Measurements from ENCODE around the gene RAB26.

The RAB26 gene

GRCh38 chr16:2159175-2159838 is 10.9 kb downstream of the RAB26 start:
- DNase-seq (ENCODE audit: low read depth in 3 of 3, low spot score in 1 of 3): no peak

GRCh38 chr16:2160915-2161551 is 12.6 kb downstream of the RAB26 start:
- no peak for DNase-seq (ENCODE audit: low read depth in 3 of 3, low spot score in 1 of 3)

- DNase-seq (ENCODE audit: low read depth in 3 of 3, low spot score in 1 of 3): no peak
Measured at GRCh38 chr16:2161911-2162310, 13.5 kb downstream of the RAB26 start.

- no peak for DNase-seq (ENCODE audit: low read depth in 3 of 3, low spot score in 1 of 3)
Measured at GRCh38 chr16:2162676-2163118, 14.3 kb downstream of the RAB26 start.

GRCh38 chr16:2163211-2163881 is 14.9 kb downstream of the RAB26 start:
- no peak for DNase-seq (ENCODE audit: low read depth in 3 of 3, low spot score in 1 of 3)

GRCh38 chr16:2165861-2166260 is 17.4 kb downstream of the RAB26 start:
- DNase-seq (ENCODE audit: low read depth in 3 of 3, low spot score in 1 of 3): no peak

- DNase-seq (ENCODE audit: low read depth in 3 of 3, low spot score in 1 of 3): no peak
Measured at GRCh38 chr16:2166263-2167067, 18.0 kb downstream of the RAB26 start.

- no peak for DNase-seq (ENCODE audit: low read depth in 3 of 3, low spot score in 1 of 3)
Measured at GRCh38 chr16:2167068-2167638, 18.7 kb downstream of the RAB26 start.

- DNase-seq (ENCODE audit: low read depth in 3 of 3, low spot score in 1 of 3): no peak
Measured at GRCh38 chr16:2170080-2170479, 21.7 kb downstream of the RAB26 start.

GRCh38 chr16:2170587-2171435 is 22.4 kb downstream of the RAB26 start:
- no peak for DNase-seq (ENCODE audit: low read depth in 3 of 3, low spot score in 1 of 3)

- DNase-seq (ENCODE audit: low read depth in 3 of 3, low spot score in 1 of 3): no peak
Measured at GRCh38 chr16:2171601-2172178, 23.3 kb downstream of the RAB26 start.

- no peak for DNase-seq (ENCODE audit: low read depth in 3 of 3, low spot score in 1 of 3)
Measured at GRCh38 chr16:2172688-2173335, 24.4 kb downstream of the RAB26 start.

- no peak for DNase-seq (ENCODE audit: low read depth in 3 of 3, low spot score in 1 of 3)
Measured at GRCh38 chr16:2173366-2173765, 24.9 kb downstream of the RAB26 start.

- DNase-seq (ENCODE audit: low read depth in 3 of 3, low spot score in 1 of 3): no peak
Measured at GRCh38 chr16:2173916-2174315, 25.5 kb downstream of the RAB26 start.

- DNase-seq (ENCODE audit: low read depth in 3 of 3, low spot score in 1 of 3): no peak
Measured at GRCh38 chr16:2174396-2175131, 26.1 kb downstream of the RAB26 start.

GRCh38 chr16:2175454-2175853 is 27.0 kb downstream of the RAB26 start:
- DNase-seq (ENCODE audit: low read depth in 3 of 3, low spot score in 1 of 3): no peak

GRCh38 chr16:2176047-2176446 is 27.6 kb downstream of the RAB26 start:
- DNase-seq (ENCODE audit: low read depth in 3 of 3, low spot score in 1 of 3): no peak

- DNase-seq (ENCODE audit: low read depth in 3 of 3, low spot score in 1 of 3): no peak
Measured at GRCh38 chr16:2177101-2177500, 28.7 kb downstream of the RAB26 start.

- DNase-seq (ENCODE audit: low read depth in 3 of 3, low spot score in 1 of 3): no peak
Measured at GRCh38 chr16:2177561-2177960, 29.1 kb downstream of the RAB26 start.

Data from stimulated activated CD4-positive, alpha-beta T cell treated with anti-CD3 and anti-CD28 coated beads, TNF-alpha, amount 100 ng/mL, for 1 hour (primary cell).